GM12878 (cell line): ENCODE results near the gene PRKCB. TPM values are rescaled to one million over a fixed set of nuclear protein-coding genes. Genes with fewer than 3 reads are reported as not detected.

Experiments
- ATAC-seq: fragments of 200-7000 bp; cut with Tn5 transposase; 3 replicates; pipeline ENCODE4 v1.9.1; 2020; ENCODE audit warnings: mild to moderate bottlenecking, moderate library complexity
- BruUV-seq: library from RNA; stranded (reverse); fragments of 400-500 nt; replicated peaks from 2 replicates; lab custom pipeline; 2021; lab: Mats Ljungman, UMichigan
- CTCF ChIA-PET: fragments of 300-600 bp; sonication (Branson Sonifier 250); formaldehyde crosslinking; extraction: SDS; loops from one replicate; lab custom pipeline; 2021; ENCODE audit warnings: inconsistent platforms; lab: Yijun Ruan, JAX
- POLR2A ChIA-PET: fragments of 350-600 bp; formaldehyde crosslinking; extraction: SDS; loops from one replicate; lab custom pipeline; 2021; ENCODE audit warnings: inconsistent platforms; lab: Charles Lee
- RAD21 ChIA-PET: fragments of 300-600 bp; sonication (Branson Sonifier 250); formaldehyde crosslinking; loops from one replicate; lab custom pipeline; 2023; ENCODE audit warnings: antibody characterized with exemption; ENCODE audit not compliant: unreplicated experiment; lab: Charles Lee
- SMC1A ChIA-PET: fragments of 300-600 bp; sonication (Branson Sonifier 250); formaldehyde crosslinking; loops from one replicate; lab custom pipeline; 2023; ENCODE audit not compliant: unreplicated experiment, uncharacterized antibody; lab: Charles Lee
- DNase-seq: peaks from one replicate; pipeline ENCODE4 v3.0.0-alpha.2; 2011; ENCODE audit warnings: low read depth, low spot score
- FAIRE-seq: peaks from 3 replicates; lab custom pipeline; 2011; peaks lifted over from hg19 to GRCh38; lab: Jason Lieb, UNC
- H2AFZ ChIP-seq: 2 replicates; pipeline ENCODE4 v1.6.0; 2011; ENCODE audit warnings: low read depth, low read length, control low read depth; ENCODE audit not compliant: control insufficient read depth
- H3K27ac ChIP-seq: 2 replicates; pipeline ENCODE4 v1.5.1; 2011; ENCODE audit warnings: control low read depth; ENCODE audit not compliant: control insufficient read depth, insufficient read depth
- H3K27me3 ChIP-seq, 2 experiments: replicated peaks in 1 of 2; 2 replicates each; pipeline versions ENCODE4 v1.6.0 to v1.6.1; 2011; ENCODE audit warnings: low read length in 1 of 2; ENCODE audit not compliant: control insufficient read depth in 2 of 2, insufficient read depth in 2 of 2
- H3K36me3 ChIP-seq, 2 experiments: 2 replicates each; pipeline ENCODE4 v1.5.1; 2011; ENCODE audit warnings: low read length in 1 of 2; ENCODE audit not compliant: control insufficient read depth in 2 of 2, insufficient read depth in 2 of 2
- H3K4me1 ChIP-seq: 2 replicates; pipeline ENCODE4 v1.6.1; 2011; ENCODE audit warnings: mild to moderate bottlenecking, low read length, moderate library complexity, mixed read lengths; ENCODE audit not compliant: control insufficient read depth, insufficient read depth
- H3K4me2 ChIP-seq: 2 replicates; pipeline ENCODE4 v1.6.0; 2011; ENCODE audit warnings: control low read depth; ENCODE audit not compliant: control insufficient read depth, insufficient read depth
- H3K4me3 ChIP-seq: fragments of 200-600 bp; sonication (generic); 2 replicates; pipeline ENCODE4 v1.5.1; 2016
- H3K79me2 ChIP-seq: 2 replicates; pipeline ENCODE4 v1.6.0; 2011; ENCODE audit warnings: low read length; ENCODE audit not compliant: control insufficient read depth, insufficient read depth
- H3K9ac ChIP-seq: 2 replicates; pipeline ENCODE4 v1.8.0; 2011; ENCODE audit warnings: low read length, control low read depth, mixed read lengths; ENCODE audit not compliant: control insufficient read depth, insufficient read depth
- H3K9me3 ChIP-seq: replicated peaks from 3 replicates; pipeline ENCODE4 v1.5.1; 2011; ENCODE audit warnings: mild to moderate bottlenecking, low read length; ENCODE audit not compliant: control insufficient read depth, insufficient read depth
- H4K20me1 ChIP-seq: 2 replicates; pipeline ENCODE4 v1.6.0; 2011; ENCODE audit not compliant: control insufficient read depth, insufficient read depth
- BCL11A ChIP-seq: IDR thresholded peaks from 2 replicates; pipeline ENCODE4 v1.6.1; 2011; ENCODE audit warnings: low read depth, low read length
- CBX5 ChIP-seq: sonication (generic); IDR thresholded peaks from 2 replicates; pipeline ENCODE4 v1.6.1; 2016; ENCODE audit warnings: low read depth, moderate library complexity, mild to moderate bottlenecking, inconsistent platforms
- CREM ChIP-seq: IDR thresholded peaks from 2 replicates; pipeline ENCODE4 v1.6.1; 2014; ENCODE audit warnings: antibody characterized with exemption, low read depth
- NR2C2 ChIP-seq: IDR thresholded peaks from 2 replicates; pipeline ENCODE4 v1.6.1; 2011; ENCODE audit warnings: borderline replicate concordance, low read depth; ENCODE audit not compliant: control insufficient read depth, insufficient read length
- RB1 ChIP-seq: fragments of 450-650 bp; formaldehyde crosslinking; IDR thresholded peaks from 2 replicates; pipeline ENCODE4 v1.6.1; 2017; ENCODE audit warnings: mild to moderate bottlenecking, borderline replicate concordance
- ZNF274 ChIP-seq: IDR thresholded peaks from one replicate; pipeline ENCODE4 v1.8.0; 2011; ENCODE audit not compliant: insufficient read length, insufficient read depth
- WGBS: methylation state at CpG from one replicate; pipeline ENCODE4 v1.1.6; 2016; ENCODE audit warnings: low lambda C conversion rate; ENCODE audit not compliant: insufficient replicate concordance, insufficient coverage; ENCODE audit errors: missing lambda C conversion rate; 5-methylcytosine and 5-hydroxymethylcytosine counted together
- in situ Hi-C: fragments of 300-500 bp; cut with MboI; formaldehyde crosslinking; loops from 9 replicates; pipeline ENCODE4 v1.14.3; 2018; ENCODE audit warnings: mixed read lengths
- intact Hi-C: fragments of 100-400 bp; cut with micrococcal nuclease; formaldehyde crosslinking; loops from one replicate; pipeline ENCODE4 v1.14.2; 2022; ENCODE audit not compliant: unreplicated experiment
- polyA plus RNA-seq, 11 experiments: library from polyadenylated mRNA; depleted of rRNA in 4 of 11; unstranded in 6 of 11; stranded (reverse) in 5 of 11; fragments of >200 nt; fragmentation: Nextera tagmentation in 4 of 11; fragmentation: Illumina TruSeq in 1 of 11; extraction: Ambion mirVana in 4 of 11; extraction: Trizol in 1 of 11; gene quantifications; 1 replicate in 1 of 11; 2 replicates in 10 of 11; pipeline versions ENCODE4 v1.2.1 to v1.2.3, GENCODE V29; 2011 to 2016; ENCODE audit warnings: inconsistent platforms in 2 of 11, missing spikeins in 2 of 11, low read depth in 1 of 11
- total RNA-seq, 4 experiments: library from RNA; depleted of rRNA in 3 of 4; stranded (reverse); fragments of >200 nt in 3 of 4; fragmentation: Illumina TruSeq in 1 of 4; extraction: Trizol in 1 of 4; gene quantifications; 2 replicates each; pipeline versions ENCODE4 v1.2.1 to v1.2.3, GENCODE V29; 2013 to 2021
- TF ChIP-seq, protein P1 (sequence below): fragments of 450-650 bp; IDR thresholded peaks from 2 replicates; pipeline ENCODE4 v1.6.1; 2018; ENCODE audit warnings: borderline replicate concordance, mild to moderate bottlenecking; ENCODE audit not compliant: partially characterized antibody
- TF ChIP-seq, protein P2 (sequence below): IDR thresholded peaks from 2 replicates; pipeline ENCODE4 v1.6.1; 2011; ENCODE audit warnings: borderline replicate concordance, low read depth, mild to moderate bottlenecking, moderate library complexity, mixed read lengths, low read length; ENCODE audit not compliant: insufficient read depth; ENCODE audit errors: extremely low read length

PRKCB gene
- total and polyA plus RNA-seq, 10 of the 15 experiments (the other 5 are each of a cell fraction or from before 2014, with no cell fraction given) = 21.4 to 158 (median 97.3) TPM

- no peak for TF ChIP-seq BCL11A
- no peak for TF ChIP-seq RB1
- TF ChIP-seq, protein P1, sequence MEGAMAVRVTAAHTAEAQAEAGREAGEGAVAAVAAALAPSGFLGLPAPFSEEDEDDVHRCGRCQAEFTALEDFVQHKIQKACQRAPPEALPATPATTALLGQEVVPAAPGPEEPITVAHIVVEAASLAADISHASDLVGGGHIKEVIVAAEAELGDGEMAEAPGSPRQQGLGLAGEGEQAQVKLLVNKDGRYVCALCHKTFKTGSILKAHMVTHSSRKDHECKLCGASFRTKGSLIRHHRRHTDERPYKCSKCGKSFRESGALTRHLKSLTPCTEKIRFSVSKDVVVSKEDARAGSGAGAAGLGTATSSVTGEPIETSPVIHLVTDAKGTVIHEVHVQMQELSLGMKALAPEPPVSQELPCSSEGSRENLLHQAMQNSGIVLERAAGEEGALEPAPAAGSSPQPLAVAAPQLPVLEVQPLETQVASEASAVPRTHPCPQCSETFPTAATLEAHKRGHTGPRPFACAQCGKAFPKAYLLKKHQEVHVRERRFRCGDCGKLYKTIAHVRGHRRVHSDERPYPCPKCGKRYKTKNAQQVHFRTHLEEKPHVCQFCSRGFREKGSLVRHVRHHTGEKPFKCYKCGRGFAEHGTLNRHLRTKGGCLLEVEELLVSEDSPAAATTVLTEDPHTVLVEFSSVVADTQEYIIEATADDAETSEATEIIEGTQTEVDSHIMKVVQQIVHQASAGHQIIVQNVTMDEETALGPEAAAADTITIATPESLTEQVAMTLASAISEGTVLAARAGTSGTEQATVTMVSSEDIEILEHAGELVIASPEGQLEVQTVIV = no peak
- TF ChIP-seq, protein P2, sequence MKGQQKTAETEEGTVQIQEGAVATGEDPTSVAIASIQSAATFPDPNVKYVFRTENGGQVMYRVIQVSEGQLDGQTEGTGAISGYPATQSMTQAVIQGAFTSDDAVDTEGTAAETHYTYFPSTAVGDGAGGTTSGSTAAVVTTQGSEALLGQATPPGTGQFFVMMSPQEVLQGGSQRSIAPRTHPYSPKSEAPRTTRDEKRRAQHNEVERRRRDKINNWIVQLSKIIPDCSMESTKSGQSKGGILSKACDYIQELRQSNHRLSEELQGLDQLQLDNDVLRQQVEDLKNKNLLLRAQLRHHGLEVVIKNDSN = no peak
- no peak for TF ChIP-seq NR2C2
- TF ChIP-seq, all 136 proteins: peak for 0
These were observed 72.1 kb downstream of the PRKCB start (continued) for GRCh38 chr16:23907903-23908302.

GRCh38 chr16:23908790-23909189 is 73.0 kb downstream of the PRKCB start:
- FAIRE-seq (no peak), ATAC-seq (no peak), DNase-seq (no peak)
- intact Hi-C loops = no loop called here
- TF ChIP-seq CREM (no peak), RB1 (no peak), CBX5 (no peak), ZNF274 (no peak)
- ChIA-PET CTCF (interaction anchor here (1.0 kb wide), 1 partner anchor 105 kb away, joined by 4 read pairs; no protein-coding TSS in a partner anchor), RAD21 (no interaction called here), POLR2A (no interaction called here), SMC1A (no interaction called here)
- 82% methylated on average over 9 of the region's 9 CpGs for WGBS
- Histone ChIP-seq H3K27ac (no peak overlapping the region), H3K36me3 (peaks cover 2 to 11% of the 10 kb centered on the region in 2 experiments), H3K79me2 (peaks cover 24% of the 10 kb centered on the region), H3K4me1 (no peaks in the 10 kb centered on the region; the same call in 1 of the 2 replicates), H4K20me1 (no peaks in the 10 kb centered on the region; the same call in 1 of the 2 replicates), H3K4me3 (no peak overlapping the region), H2AFZ (no peak overlapping the region), H3K9ac (no peak overlapping the region), H3K4me2 (no peak overlapping the region), H3K9me3 (no peaks in the 10 kb centered on the region), H3K27me3 (no peaks in the 10 kb centered on the region)
- BruUV-seq = no TSS peak
- in situ Hi-C loops = no loop called here
